ENCODE results near the gene NCAM1.

DNA sequence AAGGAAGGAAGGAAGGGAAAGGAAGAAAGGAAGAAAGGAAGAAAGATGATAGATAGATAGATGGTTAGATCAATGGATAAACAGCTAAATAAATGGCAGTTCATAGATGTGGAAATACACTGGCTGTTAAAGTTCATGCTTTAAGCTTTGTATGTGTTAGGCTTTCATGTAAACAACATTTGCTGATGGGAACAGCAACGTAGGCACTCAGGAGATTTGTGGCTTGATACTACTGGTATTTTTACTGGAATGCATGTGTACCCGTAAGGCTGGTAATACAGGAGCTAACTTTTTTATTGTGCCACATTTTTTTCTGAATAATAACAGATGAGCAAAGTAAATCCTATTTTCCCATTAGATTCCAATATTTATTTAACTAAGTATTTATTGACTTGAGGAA is 85.6 kb downstream of the NCAM1 start:
- TF ChIP-seq, protein P1, sequence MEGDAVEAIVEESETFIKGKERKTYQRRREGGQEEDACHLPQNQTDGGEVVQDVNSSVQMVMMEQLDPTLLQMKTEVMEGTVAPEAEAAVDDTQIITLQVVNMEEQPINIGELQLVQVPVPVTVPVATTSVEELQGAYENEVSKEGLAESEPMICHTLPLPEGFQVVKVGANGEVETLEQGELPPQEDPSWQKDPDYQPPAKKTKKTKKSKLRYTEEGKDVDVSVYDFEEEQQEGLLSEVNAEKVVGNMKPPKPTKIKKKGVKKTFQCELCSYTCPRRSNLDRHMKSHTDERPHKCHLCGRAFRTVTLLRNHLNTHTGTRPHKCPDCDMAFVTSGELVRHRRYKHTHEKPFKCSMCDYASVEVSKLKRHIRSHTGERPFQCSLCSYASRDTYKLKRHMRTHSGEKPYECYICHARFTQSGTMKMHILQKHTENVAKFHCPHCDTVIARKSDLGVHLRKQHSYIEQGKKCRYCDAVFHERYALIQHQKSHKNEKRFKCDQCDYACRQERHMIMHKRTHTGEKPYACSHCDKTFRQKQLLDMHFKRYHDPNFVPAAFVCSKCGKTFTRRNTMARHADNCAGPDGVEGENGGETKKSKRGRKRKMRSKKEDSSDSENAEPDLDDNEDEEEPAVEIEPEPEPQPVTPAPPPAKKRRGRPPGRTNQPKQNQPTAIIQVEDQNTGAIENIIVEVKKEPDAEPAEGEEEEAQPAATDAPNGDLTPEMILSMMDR (IDR thresholded peaks at IDR 0.05 in 2 of 3, conservative IDR thresholded peaks at IDR 0.05 in 1 of 3; ENCODE audit: insufficient read depth in 2 of 3, low read depth in 1 of 3, low read length in 3 of 3), result no peak
- no peak for TF ChIP-seq ZNF24 (IDR thresholded peaks at IDR 0.05)
- no peak for TF ChIP-seq ZNF445 (CRISPR knock-in tag; IDR thresholded peaks at IDR 0.05; ENCODE audit: low read depth)
- TF ChIP-seq, protein P2, sequence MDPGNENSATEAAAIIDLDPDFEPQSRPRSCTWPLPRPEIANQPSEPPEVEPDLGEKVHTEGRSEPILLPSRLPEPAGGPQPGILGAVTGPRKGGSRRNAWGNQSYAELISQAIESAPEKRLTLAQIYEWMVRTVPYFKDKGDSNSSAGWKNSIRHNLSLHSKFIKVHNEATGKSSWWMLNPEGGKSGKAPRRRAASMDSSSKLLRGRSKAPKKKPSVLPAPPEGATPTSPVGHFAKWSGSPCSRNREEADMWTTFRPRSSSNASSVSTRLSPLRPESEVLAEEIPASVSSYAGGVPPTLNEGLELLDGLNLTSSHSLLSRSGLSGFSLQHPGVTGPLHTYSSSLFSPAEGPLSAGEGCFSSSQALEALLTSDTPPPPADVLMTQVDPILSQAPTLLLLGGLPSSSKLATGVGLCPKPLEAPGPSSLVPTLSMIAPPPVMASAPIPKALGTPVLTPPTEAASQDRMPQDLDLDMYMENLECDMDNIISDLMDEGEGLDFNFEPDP (CRISPR knock-in tag; IDR thresholded peaks at IDR 0.05), result no peak

All from K562 (cell line).